Daoy (cell line): ENCODE data around the gene KIAA0040. TPM values are rescaled to one million over a fixed set of nuclear protein-coding genes. Genes with fewer than 3 reads are reported as not detected.

Experiments used
- total RNA-seq: library from RNA; depleted of rRNA; stranded (reverse); fragments of >200 nt; shearing (Covaris generic); gene quantifications from 2 replicates; pipeline ENCODE4 v1.2.3, GENCODE V29; 2014; rRNA removed

The KIAA0040 gene
- total RNA-seq, 1 experiment from 2014 or later = 4.7 TPM

Other genes starting within 250 kb of the KIAA0040 start
- 282 and 610 TPM in 2 replicates for gene CACYBP, start 192.8 kb downstream of the KIAA0040 start, total RNA-seq
- gene MRPS14, start 169.4 kb downstream of the KIAA0040 start, total RNA-seq = 21.3 and 29.0 TPM in 2 replicates
- gene TNN, start 124.9 kb downstream of the KIAA0040 start, total RNA-seq = 0.29 TPM in 1 of 2 replicates, not detected in the other